Activated T-cell treated with anti-CD3 and anti-CD28 coated beads, Interleukin-2, amount 50 U/mL, for 1 hour (primary cell): ENCODE results near the gene LRP1B.

Source experiments
- DNase-seq: peaks from one replicate; pipeline ENCODE4 v3.0.0-alpha.2; 2020

The LRP1B gene

GRCh38 chr2:141557329-141558095, 573.3 kb downstream of the LRP1B start:
- no peak for DNase-seq

- no peak for DNase-seq
Observed at GRCh38 chr2:141555876-141556470, 574.8 kb downstream of the LRP1B start.

GRCh38 chr2:141554810-141555209, 576.0 kb downstream of the LRP1B start:
- DNase-seq = no peak

- DNase-seq = no peak
Observed at GRCh38 chr2:141534666-141535362, 596.0 kb downstream of the LRP1B start.

- no peak for DNase-seq
Observed at GRCh38 chr2:141529659-141530058, 601.2 kb downstream of the LRP1B start.

GRCh38 chr2:141528990-141529389, 601.8 kb downstream of the LRP1B start:
- no peak for DNase-seq

GRCh38 chr2:141526760-141527159, 604.1 kb downstream of the LRP1B start:
- DNase-seq = no peak

- DNase-seq = no peak
Observed at GRCh38 chr2:141524777-141525176, 606.0 kb downstream of the LRP1B start.

GRCh38 chr2:141523199-141523598, 607.6 kb downstream of the LRP1B start:
- no peak for DNase-seq

- no peak for DNase-seq
Observed at GRCh38 chr2:141522702-141523101, 608.1 kb downstream of the LRP1B start.

GRCh38 chr2:141522048-141522447, 608.8 kb downstream of the LRP1B start:
- no peak for DNase-seq

GRCh38 chr2:141519906-141520305, 610.9 kb downstream of the LRP1B start:
- no peak for DNase-seq

GRCh38 chr2:141517852-141518421, 612.9 kb downstream of the LRP1B start:
- no peak for DNase-seq

GRCh38 chr2:141517180-141517851, 613.5 kb downstream of the LRP1B start:
- no peak for DNase-seq

GRCh38 chr2:141515931-141516330, 614.9 kb downstream of the LRP1B start:
- DNase-seq = no peak

- no peak for DNase-seq
Observed at GRCh38 chr2:141513853-141514252, 617.0 kb downstream of the LRP1B start.

GRCh38 chr2:141508806-141509595, 621.8 kb downstream of the LRP1B start:
- no peak for DNase-seq

- no peak for DNase-seq
Observed at GRCh38 chr2:141508086-141508752, 622.6 kb downstream of the LRP1B start.

GRCh38 chr2:141506135-141506534, 624.7 kb downstream of the LRP1B start:
- DNase-seq = no peak

GRCh38 chr2:141501752-141502151, 629.1 kb downstream of the LRP1B start:
- DNase-seq = no peak

- no peak for DNase-seq
Observed at GRCh38 chr2:141499123-141499522, 631.7 kb downstream of the LRP1B start.

- DNase-seq = no peak
Observed at GRCh38 chr2:141498561-141498960, 632.3 kb downstream of the LRP1B start.
